Right forelimb (tissue), 1 donor: ENCODE results near the gene PBXIP1.
"Not testable (repeated sequence)": the region's sequence is repeated elsewhere in the genome, so short reads cannot be mapped to it uniquely, and the experiment has no call there.

Experiments used
- DNase-seq: peaks from one replicate; pipeline ENCODE4 v3.0.0-alpha.2; 2018

The PBXIP1 gene

DNA sequence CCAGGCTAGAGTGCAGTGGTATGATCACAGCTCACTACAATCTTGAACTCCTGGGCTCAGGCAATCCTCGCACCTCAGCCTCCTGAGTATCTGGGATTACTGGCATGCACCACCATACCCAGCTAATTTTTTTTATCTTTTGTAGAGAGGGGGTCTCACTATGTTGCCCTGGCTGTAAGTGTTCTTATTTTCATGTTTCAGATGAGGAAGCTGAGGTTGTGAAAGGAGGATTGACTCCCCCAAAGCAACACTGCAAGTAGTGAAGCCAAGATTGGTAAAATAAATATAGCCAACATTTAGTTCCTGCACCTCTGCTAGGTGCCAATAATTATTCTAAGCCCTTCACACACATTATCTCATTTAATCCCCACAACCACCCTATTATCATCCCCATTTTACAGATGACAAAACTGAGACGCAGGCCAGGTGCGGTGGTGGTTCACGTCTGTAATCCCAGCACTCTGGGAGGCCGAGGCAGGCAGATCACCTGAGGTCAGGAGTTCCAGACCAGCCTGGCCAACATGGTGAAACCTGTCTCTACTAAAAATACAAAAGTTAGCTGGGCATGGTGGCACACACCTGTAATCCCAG is 21.4 kb downstream of the PBXIP1 start:
- DNase-seq, result no peak

DNA sequence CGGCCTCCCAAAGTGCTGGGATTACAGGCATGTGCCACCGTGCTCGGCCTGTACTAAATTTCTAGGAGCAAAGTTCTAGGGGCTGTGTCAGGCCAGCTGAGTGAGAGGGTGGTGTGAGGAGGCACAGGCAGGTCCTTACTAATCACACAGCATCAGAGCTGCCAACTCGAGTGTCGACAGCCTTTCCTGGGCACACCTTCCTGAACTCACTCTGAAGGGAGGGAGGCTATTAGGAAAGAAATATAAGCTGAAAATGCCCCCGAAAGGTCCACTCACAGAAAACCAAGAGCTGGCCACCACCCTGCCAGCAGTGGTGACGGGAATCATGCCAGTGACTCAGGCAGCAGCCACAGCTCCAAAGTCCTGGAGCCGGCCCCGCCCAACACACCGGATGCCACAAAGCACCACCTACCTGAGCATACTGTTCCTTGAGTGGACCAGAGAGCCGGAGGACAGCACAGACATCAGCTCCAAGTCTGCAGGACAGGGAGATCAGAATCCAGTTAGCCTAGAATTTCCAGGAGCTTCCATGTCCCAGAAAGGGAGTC is 23.9 kb downstream of the PBXIP1 start:
- DNase-seq, result no peak

DNA sequence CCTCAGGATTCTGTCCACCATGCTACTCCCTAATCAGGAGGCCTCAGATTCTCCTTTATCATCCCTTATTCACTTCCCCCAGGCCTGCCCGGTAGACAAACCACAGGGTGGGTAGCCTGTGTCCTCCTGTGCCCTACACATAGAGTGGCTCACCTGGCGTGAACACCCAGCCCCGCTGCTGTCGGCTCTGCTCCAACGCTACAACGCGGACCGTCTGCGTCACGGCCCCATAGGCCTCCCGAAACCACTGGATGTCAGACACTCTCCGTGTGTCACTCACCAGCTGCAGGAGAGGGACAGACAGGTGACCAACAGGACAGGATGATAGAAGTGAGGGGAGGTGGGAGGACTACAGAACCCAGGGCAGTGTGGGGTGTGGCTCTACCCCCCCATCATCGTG is 29.7 kb downstream of the PBXIP1 start:
- no peak for DNase-seq

DNA sequence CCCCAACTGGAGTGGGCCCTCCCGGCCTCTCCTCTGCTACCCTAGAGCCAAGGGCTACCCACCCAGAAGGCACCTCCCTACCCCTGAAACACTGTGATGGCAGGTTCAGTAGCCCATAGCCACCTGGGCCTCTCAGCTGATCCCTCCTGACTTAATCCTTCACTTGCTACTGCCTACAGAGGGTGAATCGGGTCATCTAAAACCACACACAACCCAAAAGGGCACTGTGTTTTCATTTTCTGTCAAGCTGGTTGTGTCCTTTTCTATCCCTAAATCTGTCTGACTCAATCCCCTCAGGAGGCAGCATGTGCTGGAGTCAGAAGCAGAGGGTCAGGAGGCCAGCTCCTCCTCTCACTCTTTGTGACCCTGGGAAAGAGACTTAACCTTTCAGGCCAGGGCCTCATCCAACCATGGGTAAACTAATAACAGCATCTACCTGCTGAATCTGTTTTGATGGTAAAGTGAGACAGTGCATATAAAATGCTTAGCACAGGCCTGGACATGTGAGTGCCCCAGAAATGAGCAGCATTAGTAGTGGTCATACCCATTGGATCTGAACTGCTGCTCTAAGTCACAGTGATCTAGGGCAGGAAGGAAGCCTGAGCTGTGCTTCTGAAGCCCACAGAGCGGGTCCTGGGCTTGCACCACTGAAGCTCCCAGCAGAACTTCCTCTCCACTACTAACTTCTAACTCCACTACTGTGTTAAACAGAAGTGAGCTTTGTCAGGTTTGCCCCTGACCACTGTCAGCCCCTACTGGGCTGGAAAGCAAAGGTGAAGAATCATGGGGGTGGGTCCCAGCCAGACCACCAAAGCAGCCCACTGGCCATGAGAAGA is 30.3 kb downstream of the PBXIP1 start:
- DNase-seq, result no peak

GRCh38 chr1:154923695-154924094 is 32.2 kb downstream of the PBXIP1 start:
- no peak for DNase-seq

DNA sequence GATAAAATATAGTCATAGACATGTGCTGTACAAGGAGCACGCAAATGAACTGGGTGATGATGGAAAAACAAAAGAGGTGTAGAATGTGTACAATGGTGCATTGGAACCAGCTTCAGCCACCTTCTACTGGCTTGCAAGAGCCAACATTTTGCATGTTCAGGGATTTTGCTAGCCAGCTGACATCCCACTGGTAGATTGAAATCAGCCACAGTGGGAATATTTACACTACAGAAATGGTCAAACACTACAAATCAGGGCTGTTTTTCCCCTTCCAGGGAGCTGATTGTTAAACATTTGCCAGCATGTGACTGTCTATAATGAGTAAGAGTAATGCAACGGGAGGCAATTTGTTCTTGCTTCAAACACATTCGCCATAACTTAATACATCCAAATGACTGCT is 42.6 kb downstream of the PBXIP1 start:
- no peak for DNase-seq

GRCh38 chr1:154912755-154913154 is 43.1 kb downstream of the PBXIP1 start:
- DNase-seq, result no peak

- DNase-seq, result no peak
These were observed 44.0 kb downstream of the PBXIP1 start for GRCh38 chr1:154911691-154912550.

- DNase-seq, result no peak
These were observed 45.0 kb downstream of the PBXIP1 start for GRCh38 chr1:154910851-154911250.

- no peak for DNase-seq
These were observed 47.0 kb downstream of the PBXIP1 start for GRCh38 chr1:154908937-154909336.

- not testable (repeated sequence) for DNase-seq
These were observed 47.8 kb downstream of the PBXIP1 start for GRCh38 chr1:154908129-154908528.

GRCh38 chr1:154906621-154907081 is 49.2 kb downstream of the PBXIP1 start:
- DNase-seq, result no peak

DNA sequence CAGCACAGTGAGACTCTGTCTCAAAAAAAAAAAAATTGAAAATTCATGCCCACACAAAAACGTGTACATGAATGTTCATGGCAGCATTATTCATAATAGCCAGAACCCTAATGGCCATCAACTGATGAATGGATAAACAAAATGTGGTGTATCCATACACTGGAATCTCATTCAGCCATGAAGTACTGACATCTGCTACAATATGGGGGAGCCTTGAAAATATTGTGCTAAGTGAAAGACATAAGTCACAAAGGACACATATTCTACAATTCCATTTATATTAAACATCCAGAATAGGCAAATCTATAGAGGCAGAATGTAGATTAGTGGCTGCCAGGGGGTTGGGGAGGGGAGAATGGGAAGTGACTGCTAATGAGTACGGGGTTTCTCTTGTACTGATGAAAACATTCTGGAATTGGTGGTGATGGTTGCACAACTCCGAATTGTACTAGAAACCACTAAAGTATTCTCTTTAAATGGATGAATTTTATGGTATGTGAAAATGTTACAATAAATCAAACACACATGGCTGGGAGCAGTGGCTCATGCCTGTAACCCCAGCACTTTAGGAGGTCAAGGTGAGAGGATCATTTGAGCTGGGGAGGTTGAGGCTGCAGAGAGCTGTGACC is 52.8 kb downstream of the PBXIP1 start:
- no peak for DNase-seq

DNA sequence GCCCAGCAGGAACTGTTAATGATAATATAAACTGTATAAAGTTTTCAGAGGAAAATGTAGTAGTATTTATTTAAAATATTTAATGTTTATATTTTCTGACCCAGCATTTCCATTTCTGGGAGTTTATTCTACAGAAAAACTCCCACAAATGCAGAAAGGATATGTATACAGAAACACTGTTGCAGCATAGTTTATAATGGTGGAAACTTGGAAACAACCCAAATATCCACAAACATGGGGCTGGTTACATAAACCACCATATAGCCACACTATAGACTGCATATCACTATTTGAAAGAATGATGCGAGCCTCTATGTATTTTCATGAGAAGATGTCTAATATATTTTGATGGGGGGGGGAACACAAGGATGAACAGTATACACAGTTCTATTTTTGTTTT is 54.3 kb downstream of the PBXIP1 start:
- no peak for DNase-seq

GRCh38 chr1:154899041-154899440 is 56.9 kb downstream of the PBXIP1 start:
- DNase-seq, result no peak

- no peak for DNase-seq
These were observed 59.1 kb downstream of the PBXIP1 start for GRCh38 chr1:154896771-154897286.

DNA sequence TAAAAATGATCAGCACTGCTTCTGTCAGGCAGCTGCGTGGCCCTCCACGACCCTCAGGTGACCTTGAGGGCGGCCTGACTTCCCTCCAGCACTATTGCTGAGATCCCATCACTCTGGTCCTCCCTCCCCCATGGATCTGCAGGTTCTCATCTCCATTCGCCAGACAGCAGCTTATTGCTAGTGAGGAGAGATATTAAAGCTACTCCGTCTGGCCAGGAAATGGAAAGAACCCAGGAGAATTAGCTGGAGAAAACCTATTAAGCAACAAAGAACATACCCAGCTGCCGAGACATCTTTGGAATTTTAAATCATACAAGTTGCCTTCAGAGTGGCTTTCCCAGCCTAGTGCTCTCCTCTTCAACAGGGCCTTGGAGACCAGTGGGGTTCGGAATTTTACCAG is 60.1 kb downstream of the PBXIP1 start:
- DNase-seq, result no peak
